HPDE6-E6E7 (cell line): ENCODE data around the gene MLIP.

ENCODE experiments used
- DNase-seq: peaks from one replicate; pipeline ENCODE4 v3.0.0; 2011; ENCODE audit warnings: missing footprints; ENCODE audit errors: extremely low spot score

Gene MLIP

DNA sequence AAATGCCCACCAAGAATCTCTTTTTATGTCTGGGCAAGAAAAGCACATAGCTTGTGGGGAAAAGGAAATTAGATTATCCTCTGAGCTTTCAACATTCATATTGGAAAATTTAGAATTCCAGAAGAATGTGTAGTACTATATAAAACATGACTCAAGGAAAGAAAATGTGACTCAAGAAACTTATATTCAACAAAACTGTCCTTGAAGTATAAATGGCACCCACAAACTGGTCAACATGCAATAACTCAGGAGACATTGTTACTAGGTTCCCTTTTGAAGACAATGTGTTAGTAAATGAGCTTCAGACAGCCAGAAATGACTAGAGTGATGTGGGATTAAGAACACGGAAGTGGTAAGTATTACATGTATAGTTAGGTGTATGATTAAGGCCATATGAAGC lies 170.9 kb downstream of the MLIP start:
- DNase-seq: no peak

DNA sequence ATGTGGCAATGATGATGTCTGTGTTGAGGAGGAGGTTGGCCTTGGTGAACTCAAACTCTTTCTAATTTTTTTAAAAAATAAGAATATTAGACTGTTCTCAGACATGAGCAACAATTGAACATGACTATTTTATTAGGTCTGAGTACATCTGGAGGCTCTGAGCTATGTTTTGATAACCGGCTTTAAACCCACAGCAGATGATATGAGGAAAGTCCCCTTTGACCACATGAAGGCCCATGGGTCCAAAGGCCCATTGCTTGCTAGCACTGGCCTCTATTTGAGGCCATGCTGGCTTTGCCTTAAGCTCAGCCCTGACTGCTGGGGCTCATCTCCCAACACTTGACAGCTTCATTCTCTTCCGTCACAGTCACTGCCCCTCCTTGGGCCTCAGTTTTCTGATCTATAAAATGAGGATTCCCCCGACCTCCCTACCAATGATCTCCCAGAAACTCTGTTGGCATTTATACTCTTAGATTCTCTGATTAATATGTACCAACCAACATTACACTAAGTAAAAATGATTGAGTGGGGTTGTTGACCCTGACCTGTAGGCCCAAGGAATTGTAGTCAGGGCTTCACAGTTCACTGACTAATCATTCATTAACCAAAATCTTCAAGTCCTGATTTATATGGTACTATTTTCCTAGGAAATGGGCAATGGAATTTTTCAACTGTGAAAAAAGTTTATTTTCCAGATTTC lies 173.1 kb downstream of the MLIP start:
- no peak for DNase-seq

DNA sequence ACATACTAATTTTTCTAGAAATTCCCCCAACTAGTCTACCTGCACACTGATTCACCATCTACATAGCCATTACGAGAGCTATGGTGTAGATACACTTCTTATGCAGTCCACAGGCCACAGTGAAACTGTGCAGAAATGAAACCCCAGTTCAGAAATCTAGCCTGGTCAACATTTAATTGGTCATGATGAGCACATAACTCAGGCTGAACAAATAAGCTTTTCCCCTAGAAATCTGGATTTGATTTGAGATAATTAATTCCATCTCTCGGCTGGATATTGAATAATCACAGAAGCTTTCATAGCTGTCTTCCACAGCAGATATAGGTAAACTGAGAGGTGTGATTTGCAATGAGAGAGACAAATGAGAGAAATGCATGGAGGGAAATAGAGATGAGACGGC lies 174.4 kb downstream of the MLIP start:
- no peak for DNase-seq

- peak; percentile 17 for DNase-seq
Measured at GRCh38 chr6:54286141-54286540, 174.9 kb downstream of the MLIP start.

- no peak for DNase-seq
Measured at GRCh38 chr6:54288474-54288873, 177.2 kb downstream of the MLIP start.

DNA sequence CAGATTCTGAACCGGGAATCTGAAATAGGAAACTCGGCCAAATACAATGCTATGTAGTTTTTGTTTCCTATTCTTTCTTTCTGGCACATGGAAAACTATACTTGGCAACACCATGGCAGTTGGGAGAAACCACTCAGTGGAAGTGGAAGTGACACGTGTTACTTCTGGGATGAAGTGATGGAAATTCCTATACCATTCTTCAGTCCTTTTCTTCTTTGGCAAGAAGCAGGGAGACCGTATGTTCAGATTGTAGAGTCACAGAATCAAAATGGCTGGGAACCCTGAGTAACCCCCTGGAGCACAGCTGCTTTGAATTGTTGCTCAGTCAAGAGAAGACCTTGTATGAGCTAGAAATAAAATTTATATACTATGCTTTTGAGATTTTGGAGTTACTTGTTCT lies 178.2 kb downstream of the MLIP start:
- DNase-seq: no peak

DNA sequence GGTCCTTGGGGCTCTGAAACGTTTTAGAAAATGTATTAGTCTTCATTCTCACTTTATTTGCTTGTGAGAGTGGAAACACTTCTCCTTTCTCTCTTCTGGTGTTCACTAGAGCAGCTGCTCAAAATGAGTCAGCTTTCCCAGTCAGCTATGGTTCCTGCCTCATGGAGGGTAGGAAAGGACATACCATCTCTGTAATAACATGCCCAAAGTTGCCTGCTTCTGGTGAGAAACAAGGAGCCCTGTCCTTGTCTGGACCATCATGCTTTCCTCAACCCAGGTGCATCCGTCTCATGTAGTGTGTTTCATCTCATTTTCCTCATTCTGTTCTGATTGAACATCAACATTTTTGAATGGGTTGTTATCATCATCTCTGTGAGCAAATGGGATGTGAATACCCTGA lies 179.9 kb downstream of the MLIP start:
- peak; percentile 57 for DNase-seq

DNA sequence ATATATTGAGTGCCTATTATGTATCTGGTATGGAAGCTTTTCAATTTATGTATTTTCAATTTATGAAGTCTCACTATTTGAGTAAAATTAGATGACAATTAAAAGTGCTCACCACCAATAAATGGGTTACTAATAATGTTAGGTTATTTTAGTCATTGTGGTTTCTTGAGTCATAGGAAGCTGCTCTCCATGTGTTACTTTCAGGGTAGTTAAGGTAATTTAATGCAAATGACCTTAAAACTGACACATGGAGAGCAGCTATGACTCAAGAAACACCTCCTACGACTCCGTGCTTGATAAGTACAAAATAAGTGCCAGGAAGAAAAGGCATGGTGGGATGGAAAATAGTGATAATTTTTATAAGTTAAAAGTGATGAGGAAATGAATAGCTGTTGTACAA lies 180.5 kb downstream of the MLIP start:
- peak; percentile 34 for DNase-seq

GRCh38 chr6:54294965-54295532 lies 183.8 kb downstream of the MLIP start:
- no peak for DNase-seq

DNA sequence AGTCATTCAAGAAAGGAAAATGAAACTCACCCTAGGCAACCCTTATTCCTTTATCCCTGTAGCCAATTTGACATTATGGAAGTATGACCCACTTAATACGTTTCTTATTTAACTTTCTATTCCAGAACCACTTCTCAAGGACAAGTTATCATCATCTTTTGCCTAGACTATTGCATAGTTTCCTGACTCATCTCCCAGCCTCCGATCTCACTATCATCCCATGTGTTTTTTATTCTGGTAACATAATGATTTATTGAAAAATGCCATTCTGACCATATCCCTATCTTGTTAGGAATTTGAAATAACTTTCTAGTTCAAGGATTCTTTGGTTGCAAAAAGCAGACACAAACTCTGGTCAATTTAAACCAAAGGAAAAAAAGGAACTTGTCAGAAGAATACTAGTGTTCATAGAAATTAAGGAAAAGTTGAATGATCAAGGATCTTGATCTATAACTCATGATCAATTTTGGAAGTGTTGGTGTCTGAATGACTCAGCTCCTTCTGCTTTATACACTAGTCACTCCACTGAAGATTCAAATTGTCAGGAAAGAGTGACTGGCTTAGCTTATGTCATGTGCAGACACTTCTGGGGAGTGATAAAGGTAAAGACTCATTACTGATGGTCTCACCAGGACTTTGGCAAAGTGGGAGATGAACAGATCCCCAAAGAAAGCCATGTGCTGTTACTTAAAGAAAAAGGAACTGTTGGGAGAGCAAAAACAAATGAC lies 188.5 kb downstream of the MLIP start:
- DNase-seq: no peak

DNA sequence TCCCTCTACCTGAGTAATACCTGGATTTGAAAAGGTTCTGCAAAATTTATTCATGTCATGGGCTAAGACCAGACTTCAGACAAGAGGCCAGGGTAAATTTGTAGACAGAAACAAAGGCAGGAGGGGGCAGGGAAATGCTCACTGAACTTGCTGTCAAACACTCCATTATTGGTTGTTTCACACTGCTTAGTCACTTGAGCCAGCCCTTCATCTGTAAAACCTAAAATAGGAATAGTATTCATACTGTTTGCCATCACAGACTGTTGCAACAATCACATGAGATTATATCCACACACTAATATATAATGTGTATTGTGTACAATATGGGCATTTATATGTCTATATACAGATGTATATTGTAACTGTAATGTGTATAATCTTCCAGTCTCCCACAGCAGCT lies 190.5 kb downstream of the MLIP start:
- DNase-seq: no peak

DNA sequence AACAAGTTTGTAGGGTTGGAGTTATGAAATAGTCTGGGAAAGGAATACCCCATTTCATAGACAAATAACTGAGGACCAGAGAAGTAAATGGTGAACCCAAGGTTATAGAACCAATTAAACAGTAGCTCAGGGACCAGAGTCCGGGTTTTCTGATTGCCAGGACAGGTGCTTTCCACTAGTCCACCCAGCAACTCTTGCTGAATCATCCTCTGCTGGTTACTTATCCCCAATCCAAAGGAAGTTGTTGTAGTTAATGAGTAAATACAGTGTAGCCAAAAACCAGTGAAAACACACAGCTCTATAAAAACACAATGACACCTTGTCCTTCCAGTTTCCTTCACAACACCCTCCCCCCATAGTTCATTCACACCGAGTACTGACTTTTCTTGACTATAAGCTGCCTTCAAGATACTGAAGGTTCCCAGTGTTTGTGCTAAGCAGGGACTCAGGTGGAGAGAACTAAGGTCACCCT lies 196.2 kb downstream of the MLIP start:
- DNase-seq: no peak

GRCh38 chr6:54308289-54308985 lies 197.2 kb downstream of the MLIP start, which contains the start of gene TINAG:
TSS of gene TINAG (plus strand) at chr6:54308441. CDS start at chr6:54308551, 110 bp downstream.
- DNase-seq: no peak

GRCh38 chr6:54308986-54309315 lies 197.7 kb downstream of the MLIP start:
- no peak for DNase-seq

DNA sequence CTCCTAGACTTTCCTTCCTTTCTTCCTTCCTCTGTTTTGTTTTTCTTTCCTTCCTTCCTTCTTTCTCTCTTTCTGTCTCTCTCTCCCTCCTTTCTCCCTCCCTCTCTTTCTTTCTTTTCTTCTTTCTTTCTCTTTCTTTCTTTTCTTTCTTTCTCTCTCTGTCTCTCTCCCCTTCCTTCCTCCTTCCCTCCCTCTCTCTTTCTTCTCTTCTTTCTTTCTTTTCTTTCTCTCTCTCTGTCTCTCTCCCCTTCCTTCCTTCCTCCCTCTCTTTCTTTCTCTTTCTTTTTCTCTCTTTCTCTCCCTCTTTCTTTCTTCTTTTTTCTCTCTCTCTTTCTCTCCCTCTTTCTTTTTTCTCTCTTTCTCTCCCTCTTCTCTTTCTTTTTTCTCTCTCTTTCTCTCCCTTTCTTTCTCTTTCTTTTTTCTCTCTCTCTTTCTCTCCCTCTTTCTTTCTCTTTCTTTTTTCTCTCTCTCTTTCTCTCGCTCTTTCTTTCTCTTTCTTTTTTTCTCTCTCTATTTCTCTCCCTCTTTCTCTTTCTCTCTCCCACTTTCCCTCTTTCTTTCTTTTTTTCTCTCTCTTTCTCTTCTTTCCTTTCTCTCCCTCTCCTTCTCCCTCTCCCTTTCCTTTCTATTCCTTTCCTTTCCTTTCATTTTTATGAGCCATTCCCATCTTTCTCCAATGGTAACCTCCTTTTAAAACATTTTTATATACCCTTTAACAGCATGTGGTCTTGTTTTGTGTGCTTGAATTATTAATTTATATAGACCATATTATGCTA lies 199.3 kb downstream of the MLIP start:
- DNase-seq: no peak

DNA sequence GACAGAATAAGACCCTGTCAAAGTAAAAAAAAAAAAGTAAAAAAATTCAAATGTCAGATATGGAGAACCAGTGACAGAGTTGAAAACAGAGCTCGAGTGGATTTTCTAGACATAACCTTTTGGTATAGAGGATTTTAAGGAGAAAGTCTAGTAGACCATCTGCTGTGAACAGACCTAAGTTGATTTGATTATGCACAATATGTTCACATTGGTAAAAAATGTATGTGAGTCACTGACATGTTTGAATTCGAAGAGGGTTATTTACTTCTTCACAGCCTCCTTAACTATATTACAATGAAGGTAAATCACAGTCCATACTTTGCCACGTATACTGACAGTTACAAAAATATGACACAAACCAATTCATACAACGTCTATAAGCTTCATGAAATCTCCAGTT lies 204.4 kb downstream of the MLIP start:
- no peak for DNase-seq
